Activated naive CD8-positive, alpha-beta T cell treated with anti-CD3 and anti-CD28 coated beads, Interleukin-2, amount 50 U/mL, for 16 hours (primary cell): ENCODE data around the gene LCOR.

Source experiments
- DNase-seq: peaks from one replicate; pipeline ENCODE4 v3.0.0-alpha.2; 2020; ENCODE audit warnings: low read depth, low spot score

Gene LCOR

GRCh38 chr10:97011397-97011796, 179.3 kb downstream of the LCOR start:
- DNase-seq: no peak

GRCh38 chr10:97012470-97012869, 180.4 kb downstream of the LCOR start:
- no peak for DNase-seq

- DNase-seq: no peak
These were observed 181.5 kb downstream of the LCOR start for GRCh38 chr10:97013568-97013967.

- no peak for DNase-seq
These were observed 181.9 kb downstream of the LCOR start for GRCh38 chr10:97013983-97014382.

GRCh38 chr10:97015240-97015639, 183.1 kb downstream of the LCOR start:
- DNase-seq: no peak

- DNase-seq: no peak
These were observed 184.8 kb downstream of the LCOR start for GRCh38 chr10:97016728-97017473.

GRCh38 chr10:97017474-97017903, 185.4 kb downstream of the LCOR start:
- DNase-seq: no peak

- DNase-seq: no peak
These were observed 186.4 kb downstream of the LCOR start for GRCh38 chr10:97018251-97019212.

- DNase-seq: no peak
These were observed 187.2 kb downstream of the LCOR start for GRCh38 chr10:97019213-97019844.

GRCh38 chr10:97020452-97021400, 188.6 kb downstream of the LCOR start:
- no peak for DNase-seq

- DNase-seq: no peak
These were observed 190.5 kb downstream of the LCOR start for GRCh38 chr10:97022616-97023015.

GRCh38 chr10:97023401-97024167, 191.5 kb downstream of the LCOR start:
- DNase-seq: no peak

- DNase-seq: no peak
These were observed 192.3 kb downstream of the LCOR start for GRCh38 chr10:97024168-97025073.

- peak; percentile 29 for DNase-seq
These were observed 193.6 kb downstream of the LCOR start for GRCh38 chr10:97025613-97026242.

GRCh38 chr10:97028126-97028831, 196.2 kb downstream of the LCOR start:
- DNase-seq: no peak

- DNase-seq: no peak
These were observed 196.7 kb downstream of the LCOR start for GRCh38 chr10:97028832-97029178.

- no peak for DNase-seq
These were observed 197.2 kb downstream of the LCOR start for GRCh38 chr10:97029271-97029670.

GRCh38 chr10:97030894-97031293, 198.8 kb downstream of the LCOR start:
- no peak for DNase-seq
